ENCODE data around the gene PIRT.

PIRT gene

GRCh38 chr17:10821770-10822169, 16.1 kb downstream of the PIRT start:
- DNase-seq (ENCODE audit: low read depth) = no peak
- TF ChIP-seq CTCF (IDR thresholded peaks at IDR 0.05; ENCODE audit: low read length, missing control alignments) = no peak
- no peak overlapping the region for H3K4me3 ChIP-seq (replicated peaks; ENCODE audit: low read depth, low read length)

- no peak for TF ChIP-seq CTCF (IDR thresholded peaks at IDR 0.05; ENCODE audit: low read length, missing control alignments)
- DNase-seq (ENCODE audit: low read depth) = no peak
- H3K4me3 ChIP-seq (replicated peaks; ENCODE audit: low read depth, low read length) = no peak overlapping the region
Measured at GRCh38 chr17:10821054-10821453, 16.8 kb downstream of the PIRT start.

GRCh38 chr17:10815319-10815718, 22.6 kb downstream of the PIRT start:
- TF ChIP-seq CTCF (IDR thresholded peaks at IDR 0.05; ENCODE audit: low read length, missing control alignments) = no peak
- DNase-seq (ENCODE audit: low read depth) = no peak

GRCh38 chr17:10814075-10814474, 23.8 kb downstream of the PIRT start:
- no peak overlapping the region for H3K4me3 ChIP-seq (replicated peaks; ENCODE audit: low read depth, low read length)
- TF ChIP-seq CTCF (IDR thresholded peaks at IDR 0.05; ENCODE audit: low read length, missing control alignments) = no peak
- no peak for DNase-seq (ENCODE audit: low read depth)

More at GRCh38 chr17:10815319-10815718, 22.6 kb downstream of the PIRT start:
- H3K4me3 ChIP-seq (replicated peaks; ENCODE audit: low read depth, low read length) = no peak overlapping the region

GRCh38 chr17:10812674-10813073, 25.2 kb downstream of the PIRT start:
- TF ChIP-seq CTCF (IDR thresholded peaks at IDR 0.05; ENCODE audit: low read length, missing control alignments) = no peak
- DNase-seq (ENCODE audit: low read depth) = no peak
- H3K4me3 ChIP-seq (replicated peaks; ENCODE audit: low read depth, low read length) = no peak overlapping the region

- no peak for DNase-seq (ENCODE audit: low read depth)
- no peak overlapping the region for H3K4me3 ChIP-seq (replicated peaks; ENCODE audit: low read depth, low read length)
- TF ChIP-seq CTCF (IDR thresholded peaks at IDR 0.05; ENCODE audit: low read length, missing control alignments) = no peak
Measured at GRCh38 chr17:10809605-10810004, 28.3 kb downstream of the PIRT start.

GRCh38 chr17:10807704-10808128, 30.2 kb downstream of the PIRT start:
- DNase-seq (ENCODE audit: low read depth) = no peak
- TF ChIP-seq CTCF (IDR thresholded peaks at IDR 0.05; ENCODE audit: low read length, missing control alignments) = no peak

More at GRCh38 chr17:10807704-10808128, 30.2 kb downstream of the PIRT start:
- no peak overlapping the region for H3K4me3 ChIP-seq (replicated peaks; ENCODE audit: low read depth, low read length)
